Loucy (cell line): ENCODE results near the gene VSIG10.

Source experiments
- H2AFZ ChIP-seq: fragments of 200-600 bp; sonication (generic); 2 replicates; pipeline ENCODE4 v1.6.0; 2016; ENCODE audit warnings: antibody characterized with exemption, mild to moderate bottlenecking, low read length, moderate library complexity
- H3F3A ChIP-seq: fragments of 200-600 bp; 2 replicates; pipeline ENCODE4 v1.6.0; 2016; ENCODE audit warnings: antibody characterized with exemption, low read depth, mild to moderate bottlenecking
- H3K27me3 ChIP-seq: fragments of 200-600 bp; sonication (generic); 2 replicates; pipeline ENCODE4 v1.6.1; 2014; ENCODE audit warnings: low read length, mild to moderate bottlenecking; ENCODE audit not compliant: insufficient read depth, poor library complexity, severe bottlenecking
- H3K36me3 ChIP-seq: fragments of 200-600 bp; sonication (generic); 2 replicates; pipeline ENCODE4 v1.6.1; 2016; ENCODE audit warnings: low read length; ENCODE audit not compliant: insufficient read depth
- H3K4me1 ChIP-seq: fragments of 200-600 bp; sonication (generic); 2 replicates; pipeline ENCODE4 v1.5.1; 2014; ENCODE audit warnings: low read length, mild to moderate bottlenecking; ENCODE audit not compliant: insufficient read depth, poor library complexity, severe bottlenecking
- H3K4me2 ChIP-seq: fragments of 200-600 bp; sonication (generic); 2 replicates; pipeline ENCODE4 v1.6.0; 2014; ENCODE audit warnings: antibody characterized with exemption, low read length, low read depth, mild to moderate bottlenecking; ENCODE audit not compliant: poor library complexity, severe bottlenecking
- H3K4me3 ChIP-seq: fragments of 200-600 bp; sonication (generic); 2 replicates; pipeline ENCODE4 v1.5.1; 2014; ENCODE audit warnings: low read length, mild to moderate bottlenecking, mixed read lengths; ENCODE audit not compliant: poor library complexity, severe bottlenecking
- H3K79me2 ChIP-seq: fragments of 200-600 bp; sonication (generic); 2 replicates; pipeline ENCODE4 v1.6.1; 2014; ENCODE audit warnings: low read length; ENCODE audit not compliant: insufficient read depth
- H3K9ac ChIP-seq: fragments of 200-600 bp; sonication (generic); 2 replicates; pipeline ENCODE4 v1.6.0; 2014; ENCODE audit warnings: mild to moderate bottlenecking, low read depth, low read length, moderate library complexity; ENCODE audit not compliant: poor library complexity, severe bottlenecking
- H3K9me2 ChIP-seq: fragments of 200-600 bp; sonication (generic); replicated peaks from 2 replicates; pipeline ENCODE4 v1.6.1; 2016; ENCODE audit warnings: low read depth, low read length, mixed read lengths
- H3K9me3 ChIP-seq: fragments of 200-600 bp; sonication (generic); 2 replicates; pipeline ENCODE4 v1.6.1; 2014; ENCODE audit warnings: mild to moderate bottlenecking, antibody characterized with exemption, low read length, low read depth; ENCODE audit not compliant: insufficient read depth
- H4K20me1 ChIP-seq: fragments of 200-600 bp; sonication (generic); 2 replicates; pipeline ENCODE4 v1.6.0; 2014; ENCODE audit warnings: antibody characterized with exemption, low read length, mild to moderate bottlenecking; ENCODE audit not compliant: insufficient read depth, poor library complexity, severe bottlenecking
- EZH2phosphoT487 ChIP-seq: fragments of 200-600 bp; IDR thresholded peaks from 2 replicates; pipeline ENCODE4 v1.6.1; 2018; ENCODE audit warnings: antibody characterized with exemption, mild to moderate bottlenecking, moderate library complexity, borderline replicate concordance
- TF ChIP-seq, protein P1 (sequence below): fragments of 200-600 bp; sonication (generic); conservative IDR thresholded peaks from 2 replicates; pipeline ENCODE4 v1.5.1; 2014; ENCODE audit warnings: mild to moderate bottlenecking, antibody characterized with exemption, low read length

Gene VSIG10

DNA sequence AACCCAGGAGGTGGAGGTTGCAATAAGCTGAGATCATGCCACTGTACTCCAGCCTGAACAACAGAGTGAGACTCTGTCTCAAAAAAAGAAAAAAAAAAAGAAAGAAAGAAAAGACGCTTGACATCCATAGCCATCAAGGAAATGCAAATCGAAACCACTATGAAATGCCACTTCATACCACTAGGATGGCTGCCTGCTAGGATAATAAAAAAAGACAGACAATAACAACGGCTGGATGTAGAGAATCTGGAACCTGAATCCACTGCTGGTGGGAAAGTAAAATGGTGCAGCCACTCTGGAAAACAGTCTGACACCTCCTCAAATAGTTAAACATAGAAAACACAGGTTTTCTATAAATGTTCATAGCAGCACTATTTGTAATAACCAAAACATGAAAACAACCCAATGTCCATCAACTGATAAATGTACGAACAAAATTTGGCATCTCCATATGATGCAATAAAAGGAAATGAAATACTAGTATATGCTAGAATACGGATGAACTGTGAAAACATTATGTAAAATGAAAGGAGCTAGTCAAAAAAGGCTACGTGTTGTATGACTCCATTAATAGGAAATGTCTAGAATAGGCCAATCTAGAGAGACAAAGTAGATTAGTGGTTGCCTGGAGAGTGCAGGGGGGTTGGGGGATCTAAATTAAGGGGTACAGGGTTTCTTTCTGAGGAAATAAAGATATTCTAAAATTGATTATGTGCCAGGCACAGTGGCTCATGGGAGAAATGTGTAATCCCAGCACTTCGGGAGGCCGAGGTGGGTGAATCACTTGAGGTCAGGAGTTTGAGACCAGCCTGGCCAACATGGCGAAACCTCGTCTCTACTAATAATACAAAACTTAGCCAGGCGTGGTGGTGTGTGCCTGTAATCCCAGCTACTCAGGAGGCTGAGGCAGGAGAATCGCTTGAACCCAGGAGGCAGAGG lies 52.6 kb downstream of the VSIG10 start:
- no peaks in the 10 kb centered on the region for H3K4me1 ChIP-seq
- H3K4me2 ChIP-seq, result no peak overlapping the region
- H2AFZ ChIP-seq, result no peak overlapping the region

DNA sequence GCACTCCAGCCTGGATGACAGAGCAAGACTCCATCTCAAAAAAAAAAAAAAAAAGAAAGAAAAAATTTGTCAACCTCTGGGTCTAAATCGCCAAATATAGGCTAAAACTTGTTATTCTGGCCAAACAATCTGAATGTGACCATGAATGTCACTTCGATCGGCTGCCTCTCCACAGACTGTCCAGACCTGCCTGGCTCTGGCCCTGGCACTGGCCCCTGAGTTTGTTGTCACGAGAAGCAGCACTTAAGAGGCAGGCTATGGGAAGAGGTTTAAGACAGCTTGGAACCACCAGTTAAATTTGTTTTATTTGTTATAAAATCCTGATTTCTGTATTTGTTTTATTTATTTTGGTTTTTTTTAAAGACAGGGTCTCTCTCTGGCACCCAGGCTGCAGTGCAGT lies 57.4 kb downstream of the VSIG10 start:
- no peak overlapping the region for H2AFZ ChIP-seq
- H3K79me2 ChIP-seq, result no peaks in the 10 kb centered on the region
- H3K9me3 ChIP-seq, result no peaks in the 10 kb centered on the region
- no peak overlapping the region for H3K4me2 ChIP-seq
- H3K4me3 ChIP-seq, result no peak overlapping the region
- no peaks in the 10 kb centered on the region for H3K4me1 ChIP-seq
- H3K27me3 ChIP-seq, result no peaks in the 10 kb centered on the region
- no peak overlapping the region for H3K9ac ChIP-seq
- TF ChIP-seq EZH2phosphoT487, result no peak
- peaks cover 27% of the 10 kb centered on the region; the same call in 1 of the 2 replicates for H3K36me3 ChIP-seq
- no peaks in the 10 kb centered on the region for H3K9me2 ChIP-seq
- no peaks in the 10 kb centered on the region for H3F3A ChIP-seq
- H4K20me1 ChIP-seq, result no peaks in the 10 kb centered on the region

More for the DNA sequence above, 52.6 kb downstream of the VSIG10 start:
- no peak overlapping the region for H3K4me3 ChIP-seq
- H3K9ac ChIP-seq, result no peak overlapping the region
- no peaks in the 10 kb centered on the region for H4K20me1 ChIP-seq
- no peaks in the 10 kb centered on the region for H3K27me3 ChIP-seq
- no peaks in the 10 kb centered on the region for H3K9me2 ChIP-seq
- no peaks in the 10 kb centered on the region for H3K79me2 ChIP-seq
- no peaks in the 10 kb centered on the region for H3K9me3 ChIP-seq
- 0 out of 2 replicates have a peak, but pooled peaks cover 3% of the 10 kb centered on the region for H3F3A ChIP-seq
- 0 out of 2 replicates have a peak, but pooled peaks cover 2% of the 10 kb centered on the region for H3K36me3 ChIP-seq
- no peak for TF ChIP-seq EZH2phosphoT487
- TF ChIP-seq, protein P1, sequence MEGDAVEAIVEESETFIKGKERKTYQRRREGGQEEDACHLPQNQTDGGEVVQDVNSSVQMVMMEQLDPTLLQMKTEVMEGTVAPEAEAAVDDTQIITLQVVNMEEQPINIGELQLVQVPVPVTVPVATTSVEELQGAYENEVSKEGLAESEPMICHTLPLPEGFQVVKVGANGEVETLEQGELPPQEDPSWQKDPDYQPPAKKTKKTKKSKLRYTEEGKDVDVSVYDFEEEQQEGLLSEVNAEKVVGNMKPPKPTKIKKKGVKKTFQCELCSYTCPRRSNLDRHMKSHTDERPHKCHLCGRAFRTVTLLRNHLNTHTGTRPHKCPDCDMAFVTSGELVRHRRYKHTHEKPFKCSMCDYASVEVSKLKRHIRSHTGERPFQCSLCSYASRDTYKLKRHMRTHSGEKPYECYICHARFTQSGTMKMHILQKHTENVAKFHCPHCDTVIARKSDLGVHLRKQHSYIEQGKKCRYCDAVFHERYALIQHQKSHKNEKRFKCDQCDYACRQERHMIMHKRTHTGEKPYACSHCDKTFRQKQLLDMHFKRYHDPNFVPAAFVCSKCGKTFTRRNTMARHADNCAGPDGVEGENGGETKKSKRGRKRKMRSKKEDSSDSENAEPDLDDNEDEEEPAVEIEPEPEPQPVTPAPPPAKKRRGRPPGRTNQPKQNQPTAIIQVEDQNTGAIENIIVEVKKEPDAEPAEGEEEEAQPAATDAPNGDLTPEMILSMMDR, result no peak

DNA sequence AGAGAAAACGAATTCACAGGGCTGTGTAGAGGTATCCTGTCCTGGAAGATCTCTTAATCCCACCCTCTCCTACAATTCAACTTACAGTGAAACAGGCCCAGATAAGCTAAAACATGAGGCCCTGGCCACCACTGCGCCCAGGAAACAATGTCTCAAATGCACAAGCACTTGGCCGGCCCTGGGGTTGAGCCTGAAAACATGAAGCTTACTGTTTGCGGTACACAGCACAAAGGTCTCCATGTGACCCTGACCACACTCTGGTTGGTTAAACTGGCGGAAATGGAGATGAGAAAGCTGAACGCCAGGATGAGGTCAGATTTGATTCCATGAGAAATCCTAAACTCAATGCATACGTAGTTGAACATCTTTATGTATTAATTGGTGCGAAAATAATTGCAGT lies 59.2 kb downstream of the VSIG10 start:
- Histone ChIP-seq H2AFZ (no peak overlapping the region), H3K27me3 (no peaks in the 10 kb centered on the region), H3K79me2 (no peaks in the 10 kb centered on the region), H3K9me2 (no peaks in the 10 kb centered on the region), H3K9me3 (no peaks in the 10 kb centered on the region), H4K20me1 (no peaks in the 10 kb centered on the region), H3K9ac (no peak overlapping the region), H3K4me2 (no peak overlapping the region), H3K4me3 (no peak overlapping the region), H3K36me3 (peaks cover 36% of the 10 kb centered on the region; the same call in 1 of the 2 replicates), H3F3A (no peaks in the 10 kb centered on the region), H3K4me1 (no peaks in the 10 kb centered on the region)
- TF ChIP-seq, protein P1, result no peak
- TF ChIP-seq EZH2phosphoT487, result no peak
